AG09309 (cell line): ENCODE data around the gene SPATA3.

Experiments
- DNase-seq: peaks from one replicate; pipeline ENCODE4 v3.0.0-alpha.2; 2010; ENCODE audit warnings: low read depth
- H3K4me3 ChIP-seq: 2 replicates; pipeline ENCODE4 v1.5.1; 2011; ENCODE audit warnings: mild to moderate bottlenecking, low read depth, low read length, moderate library complexity; ENCODE audit not compliant: control insufficient read depth
- CTCF ChIP-seq: IDR thresholded peaks from 2 replicates; pipeline ENCODE4 v1.5.1; 2011; ENCODE audit warnings: mild to moderate bottlenecking, low read depth, low read length, inconsistent platforms; ENCODE audit not compliant: insufficient read depth, control insufficient read depth; ENCODE audit errors: missing control alignments

SPATA3 gene

GRCh38 chr2:230995821-230996220, at the start of gene SPATA3:
Gene SPATA3, plus strand, starts transcription at chr2:230996121. Its CDS starts 113 bp downstream, at chr2:230996234.
- no peak within 1 kb of the TSS for H3K4me3 ChIP-seq
- TF ChIP-seq CTCF, result no peak
- DNase-seq, result no peak

- TF ChIP-seq CTCF, result no peak
- no peak overlapping the region for H3K4me3 ChIP-seq
- no peak for DNase-seq
These were observed 49.3 kb upstream of the SPATA3 start for GRCh38 chr2:230946429-230947234.

GRCh38 chr2:230947235-230947576, 48.7 kb upstream of the SPATA3 start:
- no peak for TF ChIP-seq CTCF
- no peak for DNase-seq
- no peak overlapping the region for H3K4me3 ChIP-seq

- H3K4me3 ChIP-seq, result no peak overlapping the region
- TF ChIP-seq CTCF, result no peak
- DNase-seq, result no peak
These were observed 48.0 kb upstream of the SPATA3 start for GRCh38 chr2:230947908-230948365.

- no peak for TF ChIP-seq CTCF
- H3K4me3 ChIP-seq, result no peak overlapping the region
- DNase-seq, result no peak
These were observed 45.7 kb upstream of the SPATA3 start for GRCh38 chr2:230949966-230950873.

GRCh38 chr2:230950874-230951339, 45.0 kb upstream of the SPATA3 start:
- no peak for DNase-seq
- TF ChIP-seq CTCF, result no peak
- no peak overlapping the region for H3K4me3 ChIP-seq
